Camera-type eye (tissue), 1 donor: ENCODE data around the gene KRT8. TPM values are rescaled to one million over a fixed set of nuclear protein-coding genes. Genes with fewer than 3 reads are reported as not detected.

Experiments
- total RNA-seq: library from RNA; depleted of rRNA; stranded (reverse); fragments of >200 nt; gene quantifications from one replicate; pipeline ENCODE4 v1.2.3, GENCODE V29; 2014

The KRT8 gene
- 21.5 TPM for total RNA-seq

GRCh38 chr12:52904509-52905300 lies at the start of gene KRT8:
KRT8 (minus strand) TSS chr12:52905076; CDS start chr12:52904981, 95 bp downstream.

DNA sequence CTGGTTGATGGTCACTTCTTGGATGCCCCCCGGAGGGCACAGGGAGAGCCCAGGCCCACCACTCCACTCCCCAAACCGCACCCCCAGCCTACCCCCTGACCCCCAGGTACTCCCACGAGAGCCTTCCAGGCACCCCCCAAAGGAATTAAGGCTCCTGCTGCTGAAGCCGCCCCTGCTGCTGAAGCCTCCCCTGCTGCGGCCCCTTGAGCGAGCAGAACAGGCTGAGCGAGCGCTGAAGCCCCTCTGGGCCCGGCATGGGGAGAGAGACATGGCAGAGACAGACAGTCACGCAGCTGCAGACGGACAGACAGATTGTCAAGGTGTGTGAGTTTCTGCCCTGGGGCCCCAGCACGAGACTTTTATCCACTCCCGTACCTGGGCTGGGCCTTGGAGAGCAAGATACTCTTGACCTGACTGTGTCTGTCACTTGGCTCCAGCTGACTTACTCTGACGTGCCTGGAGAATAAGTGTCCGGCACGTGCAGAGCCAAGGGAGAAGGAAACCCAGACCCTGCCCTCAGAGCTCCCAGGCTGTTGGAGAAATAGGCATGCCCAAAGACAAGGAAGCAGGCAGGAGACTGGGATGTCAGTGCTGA lies 56.1 kb downstream of the KRT8 start, which contains the start of gene KRT78:
Gene KRT78 (minus strand): TSS at position 334 of the 595 bp plus-strand sequence. CDS start 64 bp downstream, at position 270.

Other genes with a start within 250 kb of the KRT8 start
- gene KRT1, start 224.7 kb downstream of the KRT8 start, total RNA-seq, result 0.82 TPM
- gene KRT77, start 201.6 kb downstream of the KRT8 start, total RNA-seq, result 1.2 TPM
- gene KRT76, start 127.7 kb downstream of the KRT8 start, total RNA-seq, result not detected
- gene KRT3, start 109.0 kb downstream of the KRT8 start, total RNA-seq, result 5.7 TPM
- 73.4 TPM for gene KRT4, start 91.0 kb downstream of the KRT8 start, total RNA-seq
- gene KRT79, start 70.8 kb downstream of the KRT8 start, total RNA-seq, result 0.66 TPM
- gene KRT78, start 56.1 kb downstream of the KRT8 start, total RNA-seq, result 2.6 TPM
- gene KRT18, start 44.0 kb upstream of the KRT8 start, total RNA-seq, result 29.0 TPM
- 622 TPM for gene EIF4B, start 101.4 kb upstream of the KRT8 start, total RNA-seq
- 52.0 TPM for gene TNS2, start 145.0 kb upstream of the KRT8 start, total RNA-seq
- 24.6 TPM for gene SPRYD3, start 174.3 kb upstream of the KRT8 start, total RNA-seq
- gene IGFBP6, start 192.6 kb upstream of the KRT8 start, total RNA-seq, result 116 TPM
- 0.44 TPM for gene SOAT2, start 198.4 kb upstream of the KRT8 start, total RNA-seq